ENCODE results near the gene HPSE. TPM values are rescaled to one million over a fixed set of nuclear protein-coding genes. Genes with fewer than 3 reads are reported as not detected.

Gene HPSE
- total and polyA plus RNA-seq, 9 of the 15 experiments (the other 6 are each of a cell fraction or from before 2014, with no cell fraction given): 0.01 to 0.42 (median 0.14) TPM; not detected in 1

- Histone ChIP-seq H3K27me3 (ENCODE audit: control insufficient read depth in 2 of 2, insufficient read depth in 2 of 2, low read length in 2 of 2) (peaks cover 22 to 28% of the 10 kb centered on the region in 2 experiments; a peak in 4 of 5 replicates), H3K36me3 (ENCODE audit: control insufficient read depth, insufficient read depth, low read length) (no peaks in the 10 kb centered on the region), H4K20me1 (replicated peaks; ENCODE audit: control insufficient read depth, insufficient read depth, low read length) (no peaks in the 10 kb centered on the region), H3K27ac (ENCODE audit: extremely low read depth, low read depth, low read length) (no peak overlapping the region), H3K4me3 (no peak overlapping the region), H3K9ac (ENCODE audit: insufficient read depth in 1 of 2, low read depth in 2 of 2, low read length in 2 of 2) (no peak overlapping the region), H3K9me3 (replicated peaks; ENCODE audit: control insufficient read depth, insufficient read depth, low read depth, low read length) (no peaks in the 10 kb centered on the region), H3K4me2 (ENCODE audit: insufficient read depth, low read length) (no peak overlapping the region), H3K79me2 (ENCODE audit: control insufficient read depth, insufficient read depth, low read length) (no peaks in the 10 kb centered on the region), H3K9me1 (ENCODE audit: control insufficient read depth, insufficient read depth, low read length) (no peaks in the 10 kb centered on the region), H2AFZ (ENCODE audit: low read depth, low read length) (no peak overlapping the region), H3K4me1 (replicated peaks in 1 of 2; ENCODE audit: control insufficient read depth in 2 of 2, insufficient read depth in 2 of 2, low read length in 2 of 2) (no peaks in the 10 kb centered on the region)
- ATAC-seq: no peak
- ChIA-PET CTCF (ENCODE audit: low intra/inter-chr PET ratio) (no interaction called here), POLR2A (no interaction called here)
- WGBS (ENCODE audit: insufficient coverage, low coverage, missing lambda C conversion rate): 2% methylated on average over 13 of the region's 13 CpGs
- in situ Hi-C loops (cut with MboI): no loop called here
- BruUV-seq (replicated peaks): no TSS peak
- FAIRE-seq: no peak
- DNase-seq (ENCODE audit: extremely low read depth in 1 of 4, low spot score in 3 of 4): no peak
- intact Hi-C loops (cut with micrococcal nuclease): no loop called here
- TF ChIP-seq, protein P1, sequence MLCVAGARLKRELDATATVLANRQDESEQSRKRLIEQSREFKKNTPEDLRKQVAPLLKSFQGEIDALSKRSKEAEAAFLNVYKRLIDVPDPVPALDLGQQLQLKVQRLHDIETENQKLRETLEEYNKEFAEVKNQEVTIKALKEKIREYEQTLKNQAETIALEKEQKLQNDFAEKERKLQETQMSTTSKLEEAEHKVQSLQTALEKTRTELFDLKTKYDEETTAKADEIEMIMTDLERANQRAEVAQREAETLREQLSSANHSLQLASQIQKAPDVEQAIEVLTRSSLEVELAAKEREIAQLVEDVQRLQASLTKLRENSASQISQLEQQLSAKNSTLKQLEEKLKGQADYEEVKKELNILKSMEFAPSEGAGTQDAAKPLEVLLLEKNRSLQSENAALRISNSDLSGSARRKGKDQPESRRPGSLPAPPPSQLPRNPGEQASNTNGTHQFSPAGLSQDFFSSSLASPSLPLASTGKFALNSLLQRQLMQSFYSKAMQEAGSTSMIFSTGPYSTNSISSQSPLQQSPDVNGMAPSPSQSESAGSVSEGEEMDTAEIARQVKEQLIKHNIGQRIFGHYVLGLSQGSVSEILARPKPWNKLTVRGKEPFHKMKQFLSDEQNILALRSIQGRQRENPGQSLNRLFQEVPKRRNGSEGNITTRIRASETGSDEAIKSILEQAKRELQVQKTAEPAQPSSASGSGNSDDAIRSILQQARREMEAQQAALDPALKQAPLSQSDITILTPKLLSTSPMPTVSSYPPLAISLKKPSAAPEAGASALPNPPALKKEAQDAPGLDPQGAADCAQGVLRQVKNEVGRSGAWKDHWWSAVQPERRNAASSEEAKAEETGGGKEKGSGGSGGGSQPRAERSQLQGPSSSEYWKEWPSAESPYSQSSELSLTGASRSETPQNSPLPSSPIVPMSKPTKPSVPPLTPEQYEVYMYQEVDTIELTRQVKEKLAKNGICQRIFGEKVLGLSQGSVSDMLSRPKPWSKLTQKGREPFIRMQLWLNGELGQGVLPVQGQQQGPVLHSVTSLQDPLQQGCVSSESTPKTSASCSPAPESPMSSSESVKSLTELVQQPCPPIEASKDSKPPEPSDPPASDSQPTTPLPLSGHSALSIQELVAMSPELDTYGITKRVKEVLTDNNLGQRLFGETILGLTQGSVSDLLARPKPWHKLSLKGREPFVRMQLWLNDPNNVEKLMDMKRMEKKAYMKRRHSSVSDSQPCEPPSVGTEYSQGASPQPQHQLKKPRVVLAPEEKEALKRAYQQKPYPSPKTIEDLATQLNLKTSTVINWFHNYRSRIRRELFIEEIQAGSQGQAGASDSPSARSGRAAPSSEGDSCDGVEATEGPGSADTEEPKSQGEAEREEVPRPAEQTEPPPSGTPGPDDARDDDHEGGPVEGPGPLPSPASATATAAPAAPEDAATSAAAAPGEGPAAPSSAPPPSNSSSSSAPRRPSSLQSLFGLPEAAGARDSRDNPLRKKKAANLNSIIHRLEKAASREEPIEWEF (CRISPR knock-in tag; IDR thresholded peaks at IDR 0.05): no peak
- TF ChIP-seq ZNF717 (CRISPR knock-in tag; IDR thresholded peaks at IDR 0.05) (no peak), BRF2 (IDR thresholded peaks at IDR 0.05; ENCODE audit: borderline replicate concordance, insufficient read depth, insufficient read length) (no peak), IFI16 (CRISPR knock-in tag; IDR thresholded peaks at IDR 0.05) (no peak), CSDE1 (IDR thresholded peaks at IDR 0.05) (no peak), NR1H2 (CRISPR knock-in tag; IDR thresholded peaks at IDR 0.05) (no peak), RBM34 (IDR thresholded peaks at IDR 0.05; ENCODE audit: borderline replicate concordance, insufficient read depth, low read length) (no peak), ZNF354B (CRISPR knock-in tag; IDR thresholded peaks at IDR 0.05) (no peak), NFIC (IDR thresholded peaks at IDR 0.05) (no peak), ASH1L (IDR thresholded peaks at IDR 0.05; ENCODE audit: borderline replicate concordance, low read depth, partially characterized antibody) (no peak), NELFE (IDR thresholded peaks at IDR 0.05; ENCODE audit: insufficient read depth, insufficient read length) (no peak), GTF2F1 (IDR thresholded peaks at IDR 0.05; ENCODE audit: low read depth, low read length) (no peak)
- TF ChIP-seq, protein P2, sequence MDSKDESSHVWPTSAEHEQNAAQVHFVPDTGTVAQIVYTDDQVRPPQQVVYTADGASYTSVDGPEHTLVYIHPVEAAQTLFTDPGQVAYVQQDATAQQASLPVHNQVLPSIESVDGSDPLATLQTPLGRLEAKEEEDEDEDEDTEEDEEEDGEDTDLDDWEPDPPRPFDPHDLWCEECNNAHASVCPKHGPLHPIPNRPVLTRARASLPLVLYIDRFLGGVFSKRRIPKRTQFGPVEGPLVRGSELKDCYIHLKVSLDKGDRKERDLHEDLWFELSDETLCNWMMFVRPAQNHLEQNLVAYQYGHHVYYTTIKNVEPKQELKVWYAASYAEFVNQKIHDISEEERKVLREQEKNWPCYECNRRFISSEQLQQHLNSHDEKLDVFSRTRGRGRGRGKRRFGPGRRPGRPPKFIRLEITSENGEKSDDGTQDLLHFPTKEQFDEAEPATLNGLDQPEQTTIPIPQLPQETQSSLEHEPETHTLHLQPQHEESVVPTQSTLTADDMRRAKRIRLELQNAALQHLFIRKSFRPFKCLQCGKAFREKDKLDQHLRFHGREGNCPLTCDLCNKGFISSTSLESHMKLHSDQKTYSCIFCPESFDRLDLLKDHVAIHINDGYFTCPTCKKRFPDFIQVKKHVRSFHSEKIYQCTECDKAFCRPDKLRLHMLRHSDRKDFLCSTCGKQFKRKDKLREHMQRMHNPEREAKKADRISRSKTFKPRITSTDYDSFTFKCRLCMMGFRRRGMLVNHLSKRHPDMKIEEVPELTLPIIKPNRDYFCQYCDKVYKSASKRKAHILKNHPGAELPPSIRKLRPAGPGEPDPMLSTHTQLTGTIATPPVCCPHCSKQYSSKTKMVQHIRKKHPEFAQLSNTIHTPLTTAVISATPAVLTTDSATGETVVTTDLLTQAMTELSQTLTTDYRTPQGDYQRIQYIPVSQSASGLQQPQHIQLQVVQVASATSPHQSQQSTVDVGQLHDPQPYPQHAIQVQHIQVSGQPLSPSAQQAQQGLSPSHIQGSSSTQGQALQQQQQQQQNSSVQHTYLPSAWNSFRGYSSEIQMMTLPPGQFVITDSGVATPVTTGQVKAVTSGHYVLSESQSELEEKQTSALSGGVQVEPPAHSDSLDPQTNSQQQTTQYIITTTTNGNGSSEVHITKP (IDR thresholded peaks at IDR 0.05; ENCODE audit: partially characterized antibody): peak; percentile 74
Measured at GRCh38 chr4:83316459-83317165, 18.0 kb downstream of the HPSE start.

Data from K562 (cell line).